GM18870 (cell line): ENCODE measurements around the gene ZNF592.
A peak's percentile ranks its signal among the peaks of the same experiment; 100 is the strongest.
"Not testable (repeated sequence)": the region's sequence is repeated elsewhere in the genome, so short reads cannot be mapped to it uniquely, and the experiment has no call there.

Source experiments
- ATAC-seq: cut with Tn5 transposase; IDR thresholded peaks from one replicate; pipeline ENCODE4 v1.9.1; 2021; ENCODE audit warnings: moderate library complexity; ENCODE audit not compliant: unreplicated experiment

The ZNF592 gene

DNA sequence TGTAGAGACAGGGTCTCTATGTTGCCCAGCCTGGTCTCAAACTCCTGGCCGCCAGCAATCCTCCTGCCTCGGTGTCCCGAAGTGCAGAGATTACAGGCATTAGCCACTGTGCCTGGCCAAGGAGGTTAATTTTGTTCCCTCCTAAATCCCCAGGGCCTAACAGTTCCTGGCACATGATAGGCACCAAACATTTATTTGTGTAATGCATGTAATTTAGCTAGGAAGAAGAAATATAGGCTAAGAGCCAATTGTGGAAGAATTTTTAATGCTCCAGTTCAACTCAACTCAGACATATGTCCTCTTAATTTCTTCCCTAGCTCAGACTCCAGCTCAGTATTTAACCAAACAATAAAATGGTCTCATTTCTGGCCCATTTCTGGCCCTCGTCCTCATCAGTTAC is 7.7 kb upstream of the ZNF592 start:
- ATAC-seq = no peak

DNA sequence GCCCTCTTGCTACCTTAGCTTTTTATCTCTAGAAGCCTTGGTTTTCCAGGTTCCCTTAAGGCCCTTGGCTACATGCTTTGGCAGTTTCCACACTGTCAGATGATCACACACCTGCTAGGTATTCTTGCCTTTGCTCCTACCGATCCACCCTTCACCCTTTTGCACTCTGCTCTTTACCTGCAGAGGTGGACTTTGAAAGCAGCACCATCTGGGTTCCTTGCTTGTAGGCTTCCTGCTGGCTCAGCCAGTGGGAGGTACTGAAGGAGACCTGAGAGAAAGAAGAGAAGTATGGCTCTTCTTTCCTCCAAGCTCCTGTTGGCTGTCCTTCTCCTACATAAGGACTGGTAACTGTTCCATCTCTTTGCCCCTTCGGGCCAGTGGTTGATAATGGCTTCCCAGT is 7.3 kb upstream of the ZNF592 start:
- no peak for ATAC-seq

DNA sequence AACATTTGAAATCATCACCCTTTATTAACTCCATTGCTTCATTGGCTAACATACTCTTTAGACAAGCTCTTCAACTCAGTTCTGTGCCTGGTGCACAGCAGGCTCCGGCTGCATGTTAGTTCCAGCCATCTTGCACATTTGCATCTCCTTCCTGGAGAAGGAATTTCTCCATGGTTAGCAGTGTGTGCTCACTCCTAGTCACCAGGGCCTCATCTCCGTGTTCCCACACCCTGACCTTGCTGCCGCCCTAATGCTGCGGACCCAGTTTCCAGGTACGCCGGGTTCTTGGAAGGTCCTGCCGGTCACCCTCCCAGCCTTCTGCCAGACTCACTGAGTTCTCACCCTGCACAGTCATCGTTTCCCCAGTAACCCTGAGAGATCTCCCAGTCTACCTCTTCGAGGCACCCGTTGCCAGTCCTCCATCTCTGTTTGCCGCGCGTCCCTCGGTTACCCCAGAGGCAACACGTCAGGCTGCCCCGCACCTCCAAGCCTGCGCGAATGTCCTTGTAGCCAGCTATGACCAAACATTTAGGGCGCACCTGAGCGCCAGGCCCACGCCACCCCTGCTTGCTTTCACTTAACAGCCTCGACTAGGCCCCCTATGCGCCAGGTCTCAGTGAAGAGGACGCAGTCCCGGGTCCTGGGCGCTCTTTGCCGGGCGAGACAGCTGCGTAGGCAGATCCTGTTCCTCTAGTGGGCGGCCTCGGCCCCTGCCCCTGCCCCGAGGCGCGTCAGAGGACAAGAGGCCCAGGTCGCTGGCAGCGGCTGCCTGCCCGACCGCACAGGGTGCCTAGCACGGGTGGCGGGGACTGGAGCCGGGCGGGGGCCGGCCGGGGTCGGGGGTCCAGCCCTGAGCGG is 747 bp upstream of the ZNF592 start:
- ATAC-seq = peak; percentile 33

DNA sequence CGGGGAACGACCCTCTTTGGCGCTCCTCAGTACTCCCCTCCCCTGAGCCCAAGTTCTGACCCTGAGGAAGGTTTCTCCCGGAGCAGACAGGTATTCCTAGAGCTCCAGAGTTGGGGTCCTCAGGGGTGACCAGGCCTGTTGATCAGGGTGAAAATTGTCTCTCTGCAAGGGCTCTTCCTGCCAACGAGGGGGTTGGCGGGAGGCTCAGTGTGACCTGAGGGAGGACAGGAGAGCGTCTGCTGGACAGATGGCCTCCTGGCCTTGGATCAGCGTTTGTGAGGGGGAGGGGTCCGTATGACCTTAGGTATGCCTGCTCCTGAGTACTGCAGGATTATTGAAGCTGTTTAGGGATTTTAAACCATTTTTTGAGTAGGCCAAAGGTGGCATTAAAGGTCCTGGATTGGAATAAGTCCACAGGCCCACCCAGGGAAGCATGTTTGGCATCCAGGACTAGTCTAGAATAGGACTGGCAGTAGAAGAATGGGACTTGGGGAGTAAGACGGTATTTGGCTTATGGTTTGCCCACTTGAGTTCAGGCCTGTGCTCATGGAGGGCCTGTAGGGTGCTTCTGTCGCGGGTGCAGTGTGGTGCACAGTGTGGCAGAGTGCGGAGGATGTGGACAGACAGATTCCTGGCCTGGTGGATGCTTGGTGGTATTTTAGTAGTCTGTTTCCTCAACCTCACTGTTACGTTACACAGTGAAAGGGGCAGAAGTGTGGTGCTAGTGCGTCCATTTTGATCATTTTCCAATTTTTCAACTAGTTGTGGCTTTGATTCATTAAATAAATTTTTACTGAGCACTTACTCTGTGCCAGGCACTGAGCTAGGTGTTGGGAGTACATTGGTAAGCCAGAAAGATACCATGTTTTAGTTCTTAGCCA is 959 bp downstream of the ZNF592 start:
- no peak for ATAC-seq

DNA sequence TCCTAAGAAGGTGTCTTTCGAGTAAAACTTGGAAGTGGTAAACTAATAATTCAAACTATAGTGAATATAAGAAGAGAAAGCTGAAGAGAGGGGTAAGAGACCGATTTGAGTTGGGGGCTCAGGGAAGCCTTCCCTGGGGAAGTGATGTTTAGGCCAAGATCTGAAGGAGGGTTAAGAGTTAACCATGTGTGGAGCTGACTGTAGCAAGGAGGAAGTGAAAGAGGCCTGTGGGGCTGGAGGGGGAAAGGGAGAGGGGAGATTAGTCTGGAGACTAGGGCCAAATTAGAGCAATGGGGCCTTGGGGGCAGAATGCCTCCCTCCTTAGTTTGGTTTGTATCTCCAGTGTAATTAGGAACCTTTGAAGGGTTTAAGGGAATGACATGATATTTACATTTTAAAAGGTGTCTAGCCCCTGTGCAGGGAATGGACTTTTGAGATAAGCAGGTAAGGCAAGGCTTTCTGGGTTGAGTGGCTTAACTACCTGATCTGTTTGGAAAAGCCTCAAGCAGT is 2.2 kb downstream of the ZNF592 start:
- no peak for ATAC-seq

DNA sequence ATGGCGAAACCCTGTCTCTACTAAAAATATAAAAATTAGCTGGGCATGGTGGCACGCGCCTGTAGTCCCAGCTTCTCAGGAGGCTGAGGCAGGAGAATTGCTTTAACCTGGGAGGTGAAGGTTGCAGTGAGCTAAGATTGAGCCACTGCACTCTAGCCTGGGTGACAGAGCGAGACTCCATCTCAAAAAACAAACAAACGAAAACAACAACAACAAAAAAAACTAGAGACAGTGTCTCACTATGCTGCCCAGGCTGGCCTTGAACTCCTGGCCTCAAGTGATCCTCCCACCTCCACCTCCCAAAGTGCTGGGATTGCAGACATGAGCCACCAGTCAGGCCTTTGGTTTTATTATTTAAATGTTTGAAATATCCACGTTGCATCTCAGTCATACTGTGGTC is 3.3 kb downstream of the ZNF592 start:
- not testable (repeated sequence) for ATAC-seq

DNA sequence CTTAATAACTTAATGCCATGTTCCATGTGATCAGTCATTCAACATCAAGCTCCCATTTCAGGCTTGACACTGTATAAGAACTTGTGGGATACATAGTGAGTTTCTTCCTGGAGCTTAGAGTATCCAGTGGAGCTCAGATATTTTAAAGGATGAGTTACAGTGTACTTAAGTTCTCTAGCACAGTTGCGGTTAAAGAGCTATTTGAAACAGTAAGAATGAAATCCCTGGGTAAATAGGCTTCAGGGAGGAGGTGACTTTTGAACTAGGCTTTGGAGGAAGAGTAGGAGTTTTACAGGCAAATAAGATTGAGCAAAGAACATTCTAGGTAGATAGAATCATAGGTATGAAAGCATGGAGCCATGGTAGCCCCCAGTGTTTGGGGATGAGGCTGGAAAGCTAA is 3.8 kb downstream of the ZNF592 start:
- no peak for ATAC-seq

DNA sequence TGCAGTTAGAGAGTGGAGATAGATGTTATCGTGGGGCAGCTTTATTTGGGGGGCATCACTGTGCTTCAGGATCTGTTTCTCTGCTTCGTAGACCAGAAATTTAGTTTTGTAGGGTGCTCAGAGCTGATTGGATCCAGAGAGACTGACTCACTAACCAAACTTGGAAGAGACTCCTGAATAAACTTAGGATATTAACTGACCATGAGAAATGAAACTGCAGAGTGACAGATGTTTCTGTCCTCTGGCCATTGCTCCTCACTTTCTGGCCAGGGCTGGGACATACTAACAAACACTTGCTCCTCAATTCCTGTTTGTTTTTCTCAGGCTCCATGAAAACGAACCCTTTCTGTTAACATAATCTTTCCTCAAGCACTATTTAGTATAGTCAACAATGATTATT is 4.3 kb downstream of the ZNF592 start:
- ATAC-seq = no peak

DNA sequence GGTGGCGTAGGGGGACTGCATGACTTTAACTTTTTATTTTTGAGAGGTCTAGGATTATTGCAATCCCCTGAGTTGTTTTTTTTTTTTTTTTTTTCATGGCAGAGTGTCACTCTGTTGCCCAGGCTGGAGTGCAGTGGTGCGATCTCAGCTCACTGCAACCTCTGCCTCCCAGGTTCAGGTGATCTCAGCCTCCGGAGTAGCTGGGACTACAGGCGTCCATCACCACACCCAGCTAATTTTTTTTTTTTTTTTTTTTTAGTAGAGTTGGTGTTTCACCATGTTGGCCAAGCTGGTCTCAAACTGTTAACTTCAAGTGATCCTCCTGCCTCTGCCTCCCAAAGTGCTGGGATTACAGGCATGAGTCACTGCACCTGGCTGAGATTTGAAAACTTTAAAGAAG is 6.5 kb downstream of the ZNF592 start:
- not testable (repeated sequence) for ATAC-seq

DNA sequence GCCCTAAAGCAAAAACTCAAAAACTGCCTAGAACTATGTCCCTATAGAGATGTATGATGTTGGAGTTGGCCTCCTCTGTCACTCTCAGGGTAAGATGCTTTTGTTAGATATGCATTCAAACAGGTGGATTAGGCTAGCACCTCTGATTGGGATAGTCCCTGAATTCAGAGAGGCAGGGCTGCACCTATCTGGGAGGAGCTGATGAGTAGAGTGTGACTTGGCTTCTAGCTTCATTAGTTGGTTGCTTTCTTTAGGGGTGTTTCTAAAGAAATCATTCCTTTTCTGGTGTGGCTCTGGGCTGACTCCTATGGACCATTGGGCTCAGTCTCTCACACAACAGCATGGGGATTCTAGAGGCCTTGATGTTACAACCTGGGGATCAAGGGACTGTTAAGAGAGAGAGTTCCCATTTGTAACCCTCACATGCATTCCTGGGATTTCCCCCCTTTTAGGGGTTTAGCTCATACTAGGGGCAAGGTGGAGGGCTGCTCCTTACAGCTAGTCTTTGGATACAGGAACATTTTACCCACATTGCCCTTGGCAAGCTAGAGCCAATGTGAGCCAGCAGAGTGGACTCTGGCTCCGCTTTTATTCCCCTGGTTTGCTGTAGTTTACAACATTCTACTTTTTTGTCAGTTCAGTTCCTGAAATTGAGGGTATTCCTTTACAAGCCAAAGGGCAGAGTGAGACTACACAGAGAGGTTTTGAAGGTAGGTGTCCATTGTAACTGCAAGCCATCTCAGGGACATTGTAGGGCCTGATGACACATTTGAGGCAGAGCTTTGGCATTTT is 7.5 kb downstream of the ZNF592 start:
- ATAC-seq = no peak

DNA sequence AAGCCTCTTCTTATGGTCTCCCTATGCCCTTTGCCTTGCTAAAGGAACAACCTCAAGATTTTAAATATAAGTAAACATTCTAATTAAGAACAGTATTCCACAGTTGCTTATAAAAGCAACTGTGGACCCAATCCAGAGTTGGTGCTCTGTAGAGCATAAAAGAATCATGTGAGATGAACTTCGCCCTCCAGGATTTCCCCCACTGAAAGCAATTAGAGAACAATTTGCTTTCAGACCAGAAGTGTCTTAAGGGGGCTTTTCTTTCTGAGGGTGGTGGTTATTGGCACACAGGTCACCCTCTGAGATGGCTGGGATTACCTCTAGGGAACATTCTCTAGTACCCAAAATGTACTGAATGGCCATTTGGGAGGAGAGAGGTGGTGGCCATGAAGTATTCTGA is 10.6 kb downstream of the ZNF592 start:
- ATAC-seq = no peak

DNA sequence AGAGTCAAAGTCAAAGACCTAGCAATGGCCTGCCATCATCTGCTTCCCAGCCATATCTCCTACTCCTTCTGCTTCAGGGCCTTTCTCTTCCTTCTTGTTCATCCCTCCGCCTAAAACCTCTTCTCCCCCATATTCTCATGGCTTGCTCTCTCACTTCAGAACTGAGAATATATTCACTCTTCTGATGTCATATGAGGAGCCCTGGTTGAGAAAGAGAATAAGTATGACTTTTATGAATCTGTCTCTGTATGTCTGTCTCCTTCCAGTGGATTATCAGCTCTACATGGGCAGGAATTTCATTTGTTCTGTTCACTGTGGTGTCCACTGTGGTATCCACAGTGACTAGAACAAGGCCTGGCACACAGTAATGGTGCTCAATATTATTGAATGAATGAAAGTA is 11.8 kb downstream of the ZNF592 start:
- ATAC-seq = no peak

DNA sequence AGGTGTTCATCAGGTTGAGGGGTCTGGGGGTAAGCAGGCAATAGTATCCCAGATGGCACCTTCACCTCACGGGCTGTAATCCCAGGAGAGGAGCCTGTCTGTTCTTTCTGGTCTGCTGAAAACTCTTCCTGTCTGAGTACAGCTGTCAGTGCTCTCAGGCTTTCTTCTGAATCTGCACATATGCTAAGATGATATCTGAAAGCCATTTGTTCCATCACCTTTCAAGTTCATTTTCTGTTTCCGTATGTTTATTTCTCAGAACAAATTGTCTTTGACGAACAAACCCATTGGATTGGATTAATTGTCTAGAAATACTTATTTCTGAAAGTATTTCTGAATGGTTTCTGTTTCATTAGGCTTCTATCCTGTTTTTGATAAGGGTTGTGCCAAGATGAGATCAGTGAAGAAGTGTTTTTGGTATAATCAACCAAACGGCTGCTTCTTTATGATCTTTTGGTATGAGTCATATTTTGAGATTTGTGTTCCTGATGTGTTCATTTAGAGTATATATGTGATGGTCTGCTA is 13.3 kb downstream of the ZNF592 start:
- ATAC-seq = no peak

DNA sequence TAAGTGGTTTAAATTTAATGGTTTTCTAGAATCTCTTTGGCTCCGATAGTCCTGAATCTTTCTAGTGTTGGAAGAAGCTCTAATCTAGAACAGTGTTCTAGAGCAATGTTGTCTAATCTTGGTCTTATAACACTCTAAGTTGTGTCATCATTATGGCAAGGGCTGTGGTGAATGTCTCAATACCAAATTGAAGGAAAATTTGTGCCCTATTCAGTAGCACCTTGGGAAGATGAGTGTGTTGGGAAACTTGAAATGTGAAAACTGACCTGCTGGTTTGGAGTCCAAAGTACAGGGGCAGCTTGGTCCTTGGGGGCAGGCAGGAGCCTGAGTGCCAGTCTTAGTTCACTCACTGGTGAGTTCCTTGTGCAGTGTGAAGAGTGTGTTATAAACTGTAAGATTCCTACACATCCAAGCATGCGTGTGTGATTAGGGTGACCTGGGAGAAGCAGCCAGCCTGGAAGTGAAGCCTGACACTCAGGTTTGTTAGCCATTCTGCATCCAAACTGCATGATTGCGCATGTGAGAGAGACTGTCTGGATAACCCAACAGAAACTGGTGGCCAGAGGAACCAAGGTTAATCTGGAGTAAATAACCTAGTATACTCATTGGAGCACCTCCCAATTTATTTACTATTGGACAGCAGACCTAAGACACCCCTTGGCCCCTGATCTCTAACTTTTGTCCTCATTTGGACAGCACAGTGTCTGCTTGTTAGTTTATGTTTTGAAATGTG is 14.6 kb downstream of the ZNF592 start:
- ATAC-seq = no peak

DNA sequence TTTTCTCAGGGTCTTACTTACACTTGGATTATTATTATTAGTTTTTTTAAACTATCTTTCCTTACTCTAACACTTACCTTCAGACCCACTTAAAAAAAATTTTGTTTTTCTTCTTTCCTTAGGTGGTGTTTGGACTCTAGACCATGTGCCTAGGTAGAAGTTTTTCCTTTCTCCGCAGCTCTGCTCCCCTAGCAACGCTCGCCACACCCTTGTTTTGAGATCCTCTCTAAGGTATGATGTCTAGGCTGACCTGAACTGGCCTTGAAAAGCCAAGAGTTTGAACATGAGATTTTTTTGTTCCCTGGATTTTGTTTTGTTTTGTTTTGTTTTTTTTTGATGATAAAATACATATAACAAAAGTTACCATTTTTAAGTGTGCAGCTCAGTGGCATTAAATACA is 16.2 kb downstream of the ZNF592 start:
- no peak for ATAC-seq

DNA sequence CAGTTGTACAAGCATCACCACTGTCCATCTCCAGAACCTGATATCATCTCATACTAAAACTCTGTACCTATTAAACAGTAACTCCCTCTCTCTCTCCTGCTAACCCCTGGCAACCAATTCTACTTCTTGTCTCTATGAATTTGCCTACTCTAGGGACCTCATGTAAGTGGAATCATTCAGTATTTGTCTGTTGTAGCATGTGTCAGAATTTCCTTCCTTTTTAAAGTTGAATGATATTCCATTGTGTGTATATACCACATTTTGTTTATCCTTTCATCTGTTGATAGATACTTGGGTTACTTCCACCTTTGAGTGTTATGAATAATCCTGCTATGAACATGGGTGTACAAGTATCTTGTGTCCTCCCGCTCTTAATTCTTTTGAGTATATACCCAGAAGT is 16.6 kb downstream of the ZNF592 start:
- no peak for ATAC-seq

DNA sequence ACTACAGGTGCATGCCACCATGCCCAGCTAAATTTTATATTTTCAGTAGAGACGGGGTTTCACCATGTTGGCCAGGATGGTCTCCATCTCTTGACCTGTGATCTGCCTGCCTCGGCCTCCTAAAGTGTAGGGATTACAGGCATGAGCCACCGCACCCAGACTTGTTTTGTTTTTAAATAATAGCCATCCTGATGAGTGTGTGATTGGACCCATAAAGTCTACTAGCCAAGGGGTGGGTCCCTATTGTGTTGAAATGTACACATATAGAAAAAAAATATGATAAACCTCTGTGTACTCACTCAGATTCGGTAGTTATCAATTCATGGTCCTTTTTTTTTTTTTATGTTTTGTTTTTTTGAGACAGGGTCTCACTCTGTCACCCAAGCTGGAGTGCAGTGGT is 17.3 kb downstream of the ZNF592 start:
- ATAC-seq = no peak

DNA sequence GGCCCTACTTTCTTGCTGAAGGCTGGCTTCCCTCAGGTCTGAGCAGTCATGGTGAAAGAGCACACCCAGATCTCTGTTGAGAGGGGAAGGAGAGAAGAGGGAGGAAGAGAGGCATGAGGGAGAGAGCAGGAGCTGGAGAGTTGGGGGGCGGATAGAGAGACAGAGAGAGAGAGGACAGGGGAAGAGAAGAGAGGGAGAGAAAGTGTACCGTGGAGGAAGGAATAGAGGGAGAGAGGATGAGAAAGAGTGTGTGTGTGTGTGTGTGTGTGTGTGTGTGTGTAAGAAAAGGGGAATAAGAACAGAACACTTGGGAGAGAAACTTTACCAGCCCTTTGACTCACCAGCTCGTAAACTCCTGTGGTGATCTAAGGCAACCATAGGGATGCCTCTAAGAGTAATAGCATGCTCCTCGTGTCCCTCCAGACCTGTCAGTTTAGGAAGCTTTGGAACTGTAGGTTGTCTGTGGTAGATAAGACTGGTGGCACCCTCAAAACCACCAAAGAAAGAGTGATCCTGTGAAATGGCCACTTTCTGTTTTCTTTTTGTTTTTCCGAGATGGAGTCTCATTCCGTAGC is 18.2 kb downstream of the ZNF592 start:
- ATAC-seq = no peak

DNA sequence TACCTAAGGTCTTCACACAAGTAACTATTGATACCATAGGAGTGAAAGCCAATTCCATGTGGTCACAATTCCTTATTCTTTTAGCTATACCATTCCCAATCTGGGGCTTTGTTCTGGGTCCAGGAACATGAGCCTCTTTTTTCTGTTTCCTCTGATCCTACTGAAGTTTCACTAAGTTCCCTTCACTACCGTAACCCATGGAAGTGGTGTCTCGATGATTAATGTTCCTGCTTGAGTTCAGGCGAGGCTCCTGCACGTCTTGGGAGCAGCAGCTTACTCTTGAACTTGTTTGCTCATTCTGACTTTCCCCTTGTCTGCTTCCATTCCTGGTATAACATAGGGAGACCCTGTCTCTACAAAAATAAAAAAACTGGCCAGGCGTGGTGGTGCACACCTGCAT is 23.6 kb downstream of the ZNF592 start:
- no peak for ATAC-seq

DNA sequence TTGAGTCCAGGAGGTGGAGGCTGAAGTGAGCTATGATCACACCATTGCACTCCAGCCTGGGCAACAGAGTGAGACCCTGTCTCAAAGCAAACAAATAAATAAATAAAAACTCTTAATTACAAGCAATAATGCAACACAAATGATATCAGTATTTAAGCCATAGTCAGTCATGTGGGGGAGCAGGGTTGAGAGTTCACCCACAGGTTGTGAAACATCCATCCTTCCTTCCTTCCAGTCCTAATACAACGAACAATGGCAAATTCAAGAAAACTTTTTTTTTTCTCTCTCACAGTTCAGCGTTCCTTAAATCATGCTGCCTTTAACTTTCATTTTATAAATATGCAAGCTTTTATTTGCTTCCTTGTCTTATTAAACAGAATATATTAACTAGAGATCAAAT is 24.1 kb downstream of the ZNF592 start:
- ATAC-seq = no peak
